ENCODE measurements around the gene ZNF618. TPM values are rescaled to one million over a fixed set of nuclear protein-coding genes. Genes with fewer than 3 reads are reported as not detected.

ZNF618 gene
- total RNA-seq, 1 experiment from 2014 or later, result 4.2 TPM

GRCh38 chr9:113962396-113962795, 86.3 kb downstream of the ZNF618 start:
- DNase-seq (no peak), ATAC-seq (no peak)
- ChIA-PET CTCF (interaction anchor here (0.6 kb wide), 1 partner anchor 145 kb away, joined by 3 read pairs; no protein-coding TSS in a partner anchor), POLR2A (ENCODE audit: unreplicated experiment) (no interaction called here)
- H3K4me2 ChIP-seq (ENCODE audit: low read length), result no peak overlapping the region
- BruUV-seq (replicated peaks), result no TSS peak
- H2AFZ ChIP-seq (ENCODE audit: low read length), result no peak overlapping the region
- no peaks in the 10 kb centered on the region for H3K9me3 ChIP-seq (ENCODE audit: low read length)
- no peak overlapping the region for H3K9ac ChIP-seq (ENCODE audit: low read length)
- H3K4me3 ChIP-seq (ENCODE audit: low read length), result no peak overlapping the region
- no peaks in the 10 kb centered on the region for H4K20me1 ChIP-seq (ENCODE audit: low read length)
- H3K4me1 ChIP-seq (ENCODE audit: insufficient read depth, low read length), result peaks cover 14% of the 10 kb centered on the region
- H3F3A ChIP-seq (ENCODE audit: low read length, unreplicated experiment), result no peaks in the 10 kb centered on the region
- H3K79me2 ChIP-seq (ENCODE audit: low read length), result 0 out of 2 replicates have a peak, but pooled peaks cover 4% of the 10 kb centered on the region
- intact Hi-C loops (cut with micrococcal nuclease), result no loop called here
- H3K27ac ChIP-seq (ENCODE audit: low read length), result no peak overlapping the region
- TF ChIP-seq EZH2 (IDR thresholded peaks at IDR 0.05; ENCODE audit: low read length, unreplicated experiment), result no peak
- no peaks in the 10 kb centered on the region for H3K27me3 ChIP-seq (ENCODE audit: low read length)
- no peaks in the 10 kb centered on the region for H3K36me3 ChIP-seq (ENCODE audit: low read depth, low read length)
- no peaks in the 10 kb centered on the region for H3K9me2 ChIP-seq (replicated peaks; ENCODE audit: low read length)

DNA sequence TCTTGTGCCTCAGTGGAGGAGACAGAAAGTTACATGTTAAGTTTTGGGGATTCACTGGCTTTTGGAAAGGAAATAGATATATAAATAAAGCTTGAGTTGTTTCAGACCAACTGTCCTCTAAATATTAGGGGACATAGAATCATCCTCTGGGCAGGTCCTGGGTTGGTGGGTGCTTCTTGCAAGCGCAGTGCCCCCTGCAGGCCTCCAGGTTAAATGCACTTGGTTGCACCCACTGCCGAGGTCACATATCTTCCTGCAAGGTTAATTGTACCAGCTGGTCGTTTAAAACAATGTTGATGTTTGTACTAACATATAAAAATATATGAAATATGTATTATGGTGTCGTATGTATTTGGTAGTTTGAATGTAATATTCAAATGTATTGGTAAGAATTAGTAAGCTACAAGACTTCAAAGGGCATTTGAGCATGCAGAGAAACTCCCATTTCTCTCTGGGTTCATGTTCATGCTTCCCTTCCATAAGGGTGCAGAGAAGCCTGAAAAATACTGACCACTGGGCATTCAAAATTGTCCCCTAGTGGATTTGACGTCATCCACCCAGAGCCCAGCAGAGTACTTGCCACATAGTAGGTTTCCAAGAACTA, 87.0 kb downstream of the ZNF618 start:
- H3K79me2 ChIP-seq (ENCODE audit: low read length), result 0 out of 2 replicates have a peak, but pooled peaks cover 3% of the 10 kb centered on the region
- no peaks in the 10 kb centered on the region for H4K20me1 ChIP-seq (ENCODE audit: low read length)
- no peak overlapping the region for H3K9ac ChIP-seq (ENCODE audit: low read length)
- no peaks in the 10 kb centered on the region for H3K27me3 ChIP-seq (ENCODE audit: low read length)
- ATAC-seq (peak; percentile 22; the same call in 1 of the 2 replicates), DNase-seq (peak; percentile 47)
- no peaks in the 10 kb centered on the region for H3K9me3 ChIP-seq (ENCODE audit: low read length)
- H3F3A ChIP-seq (ENCODE audit: low read length, unreplicated experiment), result no peaks in the 10 kb centered on the region
- TF ChIP-seq EZH2phosphoT487 (IDR thresholded peaks at IDR 0.05; ENCODE audit: borderline replicate concordance, low read length), result no peak
- TF ChIP-seq, protein P1, sequence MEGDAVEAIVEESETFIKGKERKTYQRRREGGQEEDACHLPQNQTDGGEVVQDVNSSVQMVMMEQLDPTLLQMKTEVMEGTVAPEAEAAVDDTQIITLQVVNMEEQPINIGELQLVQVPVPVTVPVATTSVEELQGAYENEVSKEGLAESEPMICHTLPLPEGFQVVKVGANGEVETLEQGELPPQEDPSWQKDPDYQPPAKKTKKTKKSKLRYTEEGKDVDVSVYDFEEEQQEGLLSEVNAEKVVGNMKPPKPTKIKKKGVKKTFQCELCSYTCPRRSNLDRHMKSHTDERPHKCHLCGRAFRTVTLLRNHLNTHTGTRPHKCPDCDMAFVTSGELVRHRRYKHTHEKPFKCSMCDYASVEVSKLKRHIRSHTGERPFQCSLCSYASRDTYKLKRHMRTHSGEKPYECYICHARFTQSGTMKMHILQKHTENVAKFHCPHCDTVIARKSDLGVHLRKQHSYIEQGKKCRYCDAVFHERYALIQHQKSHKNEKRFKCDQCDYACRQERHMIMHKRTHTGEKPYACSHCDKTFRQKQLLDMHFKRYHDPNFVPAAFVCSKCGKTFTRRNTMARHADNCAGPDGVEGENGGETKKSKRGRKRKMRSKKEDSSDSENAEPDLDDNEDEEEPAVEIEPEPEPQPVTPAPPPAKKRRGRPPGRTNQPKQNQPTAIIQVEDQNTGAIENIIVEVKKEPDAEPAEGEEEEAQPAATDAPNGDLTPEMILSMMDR (conservative IDR thresholded peaks at IDR 0.05; ENCODE audit: low read depth, low read length), result peak; percentile 71
- no peaks in the 10 kb centered on the region for H3K36me3 ChIP-seq (ENCODE audit: low read depth, low read length)
- ChIA-PET CTCF (interaction anchor here (0.6 kb wide), 2 partner anchors 13 to 146 kb away, joined by 3 to 4 read pairs; no protein-coding TSS in a partner anchor), POLR2A (ENCODE audit: unreplicated experiment) (no interaction called here)
- intact Hi-C loops (cut with micrococcal nuclease), result loop anchor here (1.0 kb wide), 2 partner anchors 156 to 226 kb away; no protein-coding TSS in a partner anchor
- no peak overlapping the region for H3K27ac ChIP-seq (ENCODE audit: low read length)
- BruUV-seq (replicated peaks), result no TSS peak
- H2AFZ ChIP-seq (ENCODE audit: low read length), result no peak overlapping the region
- no peak overlapping the region for H3K4me2 ChIP-seq (ENCODE audit: low read length)
- peaks cover 7% of the 10 kb centered on the region for H3K4me1 ChIP-seq (ENCODE audit: insufficient read depth, low read length)
- no peaks in the 10 kb centered on the region for H3K9me2 ChIP-seq (replicated peaks; ENCODE audit: low read length)
- no peak overlapping the region for H3K4me3 ChIP-seq (ENCODE audit: low read length)

DNA sequence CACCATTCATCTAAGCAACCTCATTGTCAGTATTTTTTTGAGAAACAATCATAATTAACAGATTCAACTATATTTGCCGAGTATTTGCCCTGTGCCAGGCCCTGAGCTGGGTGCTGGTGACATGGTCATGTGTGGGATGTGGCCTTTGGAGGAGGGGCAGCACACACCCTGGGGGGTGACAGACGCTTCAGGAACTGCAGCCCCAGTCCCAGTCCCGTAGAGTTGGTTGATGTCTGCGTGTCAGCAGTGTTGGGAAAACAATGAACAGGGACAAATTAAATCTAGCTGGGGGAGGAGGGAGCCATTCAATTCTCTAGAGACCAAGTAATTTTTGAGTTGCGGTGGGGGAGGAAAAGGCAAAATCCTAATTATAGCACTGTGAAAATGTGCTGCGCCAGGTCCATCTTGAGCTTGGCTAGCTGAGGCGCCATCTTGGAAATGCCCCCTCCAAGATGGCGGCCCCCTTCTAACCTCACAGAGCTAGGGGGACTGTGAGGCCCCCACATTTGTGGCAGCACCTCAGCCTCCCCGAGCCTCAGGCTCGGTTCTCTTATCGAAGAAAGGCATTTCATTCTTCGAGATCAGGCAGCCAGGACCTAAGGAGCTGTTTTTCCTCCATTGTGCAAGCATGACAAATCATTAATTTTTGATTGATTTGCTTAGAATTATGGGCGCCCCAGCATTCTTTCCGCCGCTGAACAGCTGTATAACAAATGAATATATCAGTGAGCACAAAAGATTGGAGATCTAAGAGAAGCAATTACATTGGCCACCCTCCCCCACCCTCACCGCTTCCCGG, 87.8 kb downstream of the ZNF618 start:
- H4K20me1 ChIP-seq (ENCODE audit: low read length), result no peaks in the 10 kb centered on the region
- no TSS peak for BruUV-seq (replicated peaks)
- CTCF ChIA-PET, result no interaction called here
- H3F3A ChIP-seq (ENCODE audit: low read length, unreplicated experiment), result no peaks in the 10 kb centered on the region
- H2AFZ ChIP-seq (ENCODE audit: low read length), result no peak overlapping the region
- H3K9ac ChIP-seq (ENCODE audit: low read length), result no peak overlapping the region
- no peaks in the 10 kb centered on the region for H3K27me3 ChIP-seq (ENCODE audit: low read length)
- H3K9me3 ChIP-seq (ENCODE audit: low read length), result no peaks in the 10 kb centered on the region
- POLR2A ChIA-PET (ENCODE audit: unreplicated experiment), result no interaction called here
- TF ChIP-seq EZH2 (IDR thresholded peaks at IDR 0.05; ENCODE audit: low read length, unreplicated experiment) (no peak), EZH2phosphoT487 (IDR thresholded peaks at IDR 0.05; ENCODE audit: borderline replicate concordance, low read length) (no peak)
- TF ChIP-seq, protein P1 (conservative IDR thresholded peaks at IDR 0.05; ENCODE audit: low read depth, low read length), result no peak
- no peaks in the 10 kb centered on the region for H3K9me2 ChIP-seq (replicated peaks; ENCODE audit: low read length)
- H3K4me1 ChIP-seq (ENCODE audit: insufficient read depth, low read length), result no peaks in the 10 kb centered on the region
- H3K79me2 ChIP-seq (ENCODE audit: low read length), result no peaks in the 10 kb centered on the region
- ATAC-seq (no peak), DNase-seq (no peak)
- H3K36me3 ChIP-seq (ENCODE audit: low read depth, low read length), result no peaks in the 10 kb centered on the region
- no peak overlapping the region for H3K27ac ChIP-seq (ENCODE audit: low read length)
- intact Hi-C loops (cut with micrococcal nuclease), result loop anchor here (1.0 kb wide), 2 partner anchors 157 to 227 kb away; no protein-coding TSS in a partner anchor
- H3K4me3 ChIP-seq (ENCODE audit: low read length), result no peak overlapping the region
- H3K4me2 ChIP-seq (ENCODE audit: low read length), result no peak overlapping the region

Measured in PC-3 (cell line).